HL-60 (cell line): ENCODE measurements around the gene UPK1A.

Source experiments
- DNase-seq, 2 experiments: peaks; one replicate each; pipeline ENCODE4 v3.0.0-alpha.2; 2010 to 2020; ENCODE audit warnings: low read depth in 1 of 2, low spot score in 1 of 2
- H3K27ac ChIP-seq: fragments of 250-450 bp; sonication (Bioruptor Pico); replicated peaks from 2 replicates; pipeline ENCODE4 v1.5.1; 2020; ENCODE audit warnings: mild to moderate bottlenecking, moderate library complexity
- H3K27me3 ChIP-seq: fragments of 250-450 bp; sonication (Bioruptor Pico); 2 replicates; pipeline ENCODE4 v1.5.1; 2021; ENCODE audit warnings: mild to moderate bottlenecking, moderate library complexity; ENCODE audit not compliant: insufficient read depth, poor library complexity, severe bottlenecking
- H3K4me3 ChIP-seq: replicated peaks from 2 replicates; pipeline ENCODE4 v1.5.1; 2011; ENCODE audit warnings: mild to moderate bottlenecking, control low read depth, low read length; ENCODE audit not compliant: insufficient read depth
- GABPA ChIP-seq: IDR thresholded peaks from 2 replicates; pipeline ENCODE4 v1.6.1; 2012; ENCODE audit warnings: low read depth
- POLR2AphosphoS5 ChIP-seq: IDR thresholded peaks from 2 replicates; pipeline ENCODE4 v1.6.1; 2012; ENCODE audit warnings: low read depth
- SPI1 ChIP-seq: IDR thresholded peaks from 2 replicates; pipeline ENCODE4 v1.6.1; 2012; ENCODE audit warnings: low read depth, mild to moderate bottlenecking, borderline replicate concordance
- TF ChIP-seq, protein P1 (sequence below): IDR thresholded peaks from one replicate; pipeline ENCODE4 v1.5.1; 2011; ENCODE audit warnings: low read length, control low read depth, inconsistent platforms; ENCODE audit not compliant: insufficient read depth
- TF ChIP-seq, protein P2 (sequence below): IDR thresholded peaks from 2 replicates; pipeline ENCODE4 v1.6.1; 2012; ENCODE audit warnings: low read depth; ENCODE audit not compliant: insufficient replicate concordance

The UPK1A gene

DNA sequence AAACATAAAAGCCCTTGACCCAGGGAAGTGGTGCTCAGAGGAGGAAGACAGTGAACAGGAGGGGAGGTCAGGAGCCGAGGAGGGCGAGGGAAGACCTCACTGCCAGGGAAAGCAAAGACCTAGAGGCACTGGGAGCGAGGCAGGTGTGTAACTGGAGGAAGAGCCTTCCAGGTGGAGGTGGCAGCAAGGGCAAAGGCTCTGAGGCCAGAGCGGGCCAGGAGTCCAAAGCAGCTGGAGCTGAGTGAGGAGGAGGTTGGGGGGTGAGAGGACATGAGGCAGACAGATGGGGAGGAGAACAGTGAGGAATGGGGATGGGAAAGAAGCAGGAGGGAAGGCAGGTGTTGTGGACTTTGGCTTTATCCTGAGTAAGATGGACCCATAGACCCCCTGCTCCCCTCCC, 3.7 kb downstream of the UPK1A start:
- DNase-seq: no peak
- Histone ChIP-seq H3K27me3 (peaks cover 28% of the 10 kb centered on the region), H3K4me3 (no peak overlapping the region), H3K27ac (no peak overlapping the region)
- TF ChIP-seq SPI1: no peak
- TF ChIP-seq, protein P1, sequence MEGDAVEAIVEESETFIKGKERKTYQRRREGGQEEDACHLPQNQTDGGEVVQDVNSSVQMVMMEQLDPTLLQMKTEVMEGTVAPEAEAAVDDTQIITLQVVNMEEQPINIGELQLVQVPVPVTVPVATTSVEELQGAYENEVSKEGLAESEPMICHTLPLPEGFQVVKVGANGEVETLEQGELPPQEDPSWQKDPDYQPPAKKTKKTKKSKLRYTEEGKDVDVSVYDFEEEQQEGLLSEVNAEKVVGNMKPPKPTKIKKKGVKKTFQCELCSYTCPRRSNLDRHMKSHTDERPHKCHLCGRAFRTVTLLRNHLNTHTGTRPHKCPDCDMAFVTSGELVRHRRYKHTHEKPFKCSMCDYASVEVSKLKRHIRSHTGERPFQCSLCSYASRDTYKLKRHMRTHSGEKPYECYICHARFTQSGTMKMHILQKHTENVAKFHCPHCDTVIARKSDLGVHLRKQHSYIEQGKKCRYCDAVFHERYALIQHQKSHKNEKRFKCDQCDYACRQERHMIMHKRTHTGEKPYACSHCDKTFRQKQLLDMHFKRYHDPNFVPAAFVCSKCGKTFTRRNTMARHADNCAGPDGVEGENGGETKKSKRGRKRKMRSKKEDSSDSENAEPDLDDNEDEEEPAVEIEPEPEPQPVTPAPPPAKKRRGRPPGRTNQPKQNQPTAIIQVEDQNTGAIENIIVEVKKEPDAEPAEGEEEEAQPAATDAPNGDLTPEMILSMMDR: no peak
- TF ChIP-seq POLR2AphosphoS5: no peak
- no peak for TF ChIP-seq GABPA
- TF ChIP-seq, protein P2, sequence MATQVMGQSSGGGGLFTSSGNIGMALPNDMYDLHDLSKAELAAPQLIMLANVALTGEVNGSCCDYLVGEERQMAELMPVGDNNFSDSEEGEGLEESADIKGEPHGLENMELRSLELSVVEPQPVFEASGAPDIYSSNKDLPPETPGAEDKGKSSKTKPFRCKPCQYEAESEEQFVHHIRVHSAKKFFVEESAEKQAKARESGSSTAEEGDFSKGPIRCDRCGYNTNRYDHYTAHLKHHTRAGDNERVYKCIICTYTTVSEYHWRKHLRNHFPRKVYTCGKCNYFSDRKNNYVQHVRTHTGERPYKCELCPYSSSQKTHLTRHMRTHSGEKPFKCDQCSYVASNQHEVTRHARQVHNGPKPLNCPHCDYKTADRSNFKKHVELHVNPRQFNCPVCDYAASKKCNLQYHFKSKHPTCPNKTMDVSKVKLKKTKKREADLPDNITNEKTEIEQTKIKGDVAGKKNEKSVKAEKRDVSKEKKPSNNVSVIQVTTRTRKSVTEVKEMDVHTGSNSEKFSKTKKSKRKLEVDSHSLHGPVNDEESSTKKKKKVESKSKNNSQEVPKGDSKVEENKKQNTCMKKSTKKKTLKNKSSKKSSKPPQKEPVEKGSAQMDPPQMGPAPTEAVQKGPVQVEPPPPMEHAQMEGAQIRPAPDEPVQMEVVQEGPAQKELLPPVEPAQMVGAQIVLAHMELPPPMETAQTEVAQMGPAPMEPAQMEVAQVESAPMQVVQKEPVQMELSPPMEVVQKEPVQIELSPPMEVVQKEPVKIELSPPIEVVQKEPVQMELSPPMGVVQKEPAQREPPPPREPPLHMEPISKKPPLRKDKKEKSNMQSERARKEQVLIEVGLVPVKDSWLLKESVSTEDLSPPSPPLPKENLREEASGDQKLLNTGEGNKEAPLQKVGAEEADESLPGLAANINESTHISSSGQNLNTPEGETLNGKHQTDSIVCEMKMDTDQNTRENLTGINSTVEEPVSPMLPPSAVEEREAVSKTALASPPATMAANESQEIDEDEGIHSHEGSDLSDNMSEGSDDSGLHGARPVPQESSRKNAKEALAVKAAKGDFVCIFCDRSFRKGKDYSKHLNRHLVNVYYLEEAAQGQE: no peak

DNA sequence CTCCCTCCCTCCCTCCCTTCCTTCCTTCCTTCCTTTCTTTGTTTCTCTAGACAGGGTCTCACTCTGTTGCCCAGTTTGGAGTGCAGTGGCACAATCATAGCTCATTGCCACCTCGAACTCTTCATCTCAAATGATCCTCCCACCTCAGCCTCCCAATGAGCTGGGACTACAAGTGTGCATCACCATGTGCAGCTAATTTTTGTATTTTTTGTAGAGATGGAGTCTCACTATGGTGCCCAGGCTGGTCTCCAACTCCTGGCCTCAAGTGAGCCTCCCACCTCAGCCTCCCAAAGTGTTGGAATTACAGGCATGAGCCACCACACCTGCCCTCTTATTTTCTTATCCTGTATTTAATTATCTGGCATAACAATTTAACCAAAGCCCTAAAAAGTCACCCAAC, 4.4 kb downstream of the UPK1A start:
- no peak for TF ChIP-seq SPI1
- TF ChIP-seq, protein P1: no peak
- TF ChIP-seq POLR2AphosphoS5: no peak
- TF ChIP-seq, protein P2: no peak
- TF ChIP-seq GABPA: no peak
- H3K27me3 ChIP-seq: peaks cover 28% of the 10 kb centered on the region
- no peak for DNase-seq
- H3K4me3 ChIP-seq: no peak overlapping the region
- no peak overlapping the region for H3K27ac ChIP-seq

DNA sequence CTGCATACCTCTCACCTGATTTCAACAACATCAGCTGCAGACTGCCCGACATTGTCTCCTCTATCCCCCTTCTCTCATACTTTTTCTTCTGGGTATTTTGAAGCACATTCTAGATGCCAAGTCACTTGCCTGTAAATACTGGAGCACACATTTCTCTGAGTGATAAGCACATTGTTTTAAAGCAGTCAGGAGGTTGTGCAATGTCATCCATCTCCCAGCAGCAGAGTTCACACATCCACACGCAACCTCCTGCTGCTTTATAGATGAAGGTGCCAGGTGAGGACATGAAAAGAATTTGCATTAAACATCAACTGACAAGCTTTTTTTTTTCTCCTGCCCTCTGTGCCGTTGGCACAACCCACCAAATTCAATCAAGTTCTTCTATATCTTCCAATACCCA, 5.5 kb downstream of the UPK1A start:
- no peak overlapping the region for H3K4me3 ChIP-seq
- no peak for DNase-seq
- TF ChIP-seq, protein P2: no peak
- no peak for TF ChIP-seq SPI1
- no peak for TF ChIP-seq GABPA
- no peak for TF ChIP-seq POLR2AphosphoS5
- TF ChIP-seq, protein P1: no peak
- no peak overlapping the region for H3K27ac ChIP-seq
- H3K27me3 ChIP-seq: peaks cover 28% of the 10 kb centered on the region
